Caki2 (cell line): Measurements from ENCODE around the gene SPTB. TPM values are rescaled to one million over a fixed set of nuclear protein-coding genes. Genes with fewer than 3 reads are reported as not detected.

Source experiments
- DNase-seq: peaks from one replicate; pipeline ENCODE4 v3.0.0-alpha.2; 2015; ENCODE audit warnings: low read depth
- in situ Hi-C: cut with HindIII; loops from 2 replicates; pipeline ENCODE4 v1.10.0; 2016; ENCODE audit warnings: low sequenced_read_pairs, low pct_unique_long_range_greater_than_20kb, mixed read lengths
- total RNA-seq: library from RNA; depleted of rRNA; stranded (reverse); fragments of >200 nt; shearing (Covaris generic); gene quantifications from 2 replicates; pipeline ENCODE4 v1.2.3, GENCODE V29; 2014; ENCODE audit warnings: low replicate concordance

SPTB gene
- total RNA-seq, 1 experiment from 2014 or later: 0.17 TPM

GRCh38 chr14:64860039-64860438, 19.7 kb downstream of the SPTB start:
- in situ Hi-C loops: no loop called here
- DNase-seq: no peak

GRCh38 chr14:64857979-64858744, 21.5 kb downstream of the SPTB start:
- in situ Hi-C loops: no loop called here
- DNase-seq: no peak

DNA sequence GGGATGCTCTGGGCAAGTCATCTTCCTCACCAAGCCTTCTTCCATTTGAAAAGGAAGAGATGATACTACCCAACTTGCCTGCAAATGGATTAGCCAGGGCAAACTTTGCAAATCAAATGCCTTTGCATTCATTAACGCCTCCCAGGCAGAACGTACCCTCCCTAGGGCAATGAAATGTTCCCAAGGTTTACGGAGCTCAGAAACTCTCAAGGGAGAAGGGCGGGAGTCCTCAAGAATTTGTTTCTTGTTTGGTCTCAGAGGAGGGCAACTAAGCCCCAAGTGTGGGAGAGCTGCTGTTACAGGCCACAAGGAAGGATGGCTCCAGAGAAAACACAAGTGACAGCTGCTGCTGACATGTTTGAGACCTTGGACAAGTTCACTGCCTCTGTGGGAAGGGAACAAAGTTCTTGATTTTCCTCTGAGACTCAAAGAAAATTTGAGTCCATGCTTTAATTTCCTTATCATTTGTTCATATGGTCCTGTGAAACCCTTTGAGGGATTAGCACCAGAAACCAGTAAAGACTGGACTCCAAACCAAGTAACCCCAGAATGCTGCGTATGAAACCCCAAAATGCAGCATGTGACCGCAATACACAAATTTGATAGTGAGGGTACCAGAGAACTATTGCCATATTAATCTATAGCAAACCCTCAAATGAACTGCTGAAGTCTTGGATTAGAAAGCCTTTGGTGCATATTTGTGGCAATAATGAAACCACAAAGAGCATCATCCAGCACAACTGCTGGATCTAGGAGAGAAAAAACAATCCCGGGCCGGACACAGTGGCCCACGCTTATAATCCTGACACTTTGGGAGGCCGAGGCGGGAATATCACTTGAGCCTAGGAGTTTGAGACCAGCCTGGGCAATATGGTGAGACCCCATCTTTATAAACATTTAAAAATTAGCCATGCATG, 22.9 kb downstream of the SPTB start:
- in situ Hi-C loops: no loop called here
- DNase-seq: no peak

DNA sequence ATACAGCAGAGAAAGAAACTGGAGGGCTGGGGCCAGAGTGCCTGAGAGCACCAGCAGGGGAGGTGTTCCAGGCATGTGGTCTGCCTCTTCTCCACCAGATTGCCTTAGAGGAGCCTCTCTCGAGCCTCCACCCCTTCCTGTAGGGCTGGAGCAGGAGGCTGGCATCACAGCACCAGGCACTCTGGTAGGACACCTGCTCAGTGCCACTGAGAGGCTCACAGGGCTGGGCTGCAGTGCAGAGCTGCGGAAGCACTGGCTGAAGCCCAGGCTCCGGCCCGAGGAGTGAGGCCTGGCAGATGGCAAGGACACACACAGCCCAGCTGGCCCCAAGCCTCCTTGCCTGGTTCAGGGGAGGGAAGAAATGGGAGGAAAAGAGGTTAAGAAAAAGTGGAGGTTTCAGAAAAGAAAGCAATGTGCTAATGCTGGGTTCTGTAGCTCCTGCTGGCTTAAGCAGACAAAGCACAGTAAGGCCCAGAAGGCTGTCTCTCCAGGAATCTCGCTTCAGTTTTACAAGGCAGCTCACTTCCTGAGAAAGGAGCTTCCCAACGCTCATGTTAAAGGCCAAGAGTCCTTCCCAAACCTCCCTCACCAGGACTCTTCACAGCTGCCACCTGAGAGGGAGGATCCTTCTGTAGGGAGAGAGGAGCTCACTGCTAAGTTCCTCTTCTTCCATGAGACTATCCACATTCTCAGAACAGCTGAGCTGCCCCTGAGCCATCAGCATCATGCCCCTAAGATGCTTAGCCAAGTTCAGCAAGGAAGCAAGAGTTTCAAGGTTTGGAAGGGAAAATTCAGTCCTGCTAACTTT, 23.8 kb downstream of the SPTB start:
- in situ Hi-C loops: no loop called here
- DNase-seq: no peak

GRCh38 chr14:64850369-64851137, 29.2 kb downstream of the SPTB start:
- in situ Hi-C loops: no loop called here
- no peak for DNase-seq

GRCh38 chr14:64849940-64850339, 29.8 kb downstream of the SPTB start:
- DNase-seq: no peak
- in situ Hi-C loops: no loop called here

- in situ Hi-C loops: no loop called here
- DNase-seq: no peak
Observed at GRCh38 chr14:64848239-64848638, 31.5 kb downstream of the SPTB start.

DNA sequence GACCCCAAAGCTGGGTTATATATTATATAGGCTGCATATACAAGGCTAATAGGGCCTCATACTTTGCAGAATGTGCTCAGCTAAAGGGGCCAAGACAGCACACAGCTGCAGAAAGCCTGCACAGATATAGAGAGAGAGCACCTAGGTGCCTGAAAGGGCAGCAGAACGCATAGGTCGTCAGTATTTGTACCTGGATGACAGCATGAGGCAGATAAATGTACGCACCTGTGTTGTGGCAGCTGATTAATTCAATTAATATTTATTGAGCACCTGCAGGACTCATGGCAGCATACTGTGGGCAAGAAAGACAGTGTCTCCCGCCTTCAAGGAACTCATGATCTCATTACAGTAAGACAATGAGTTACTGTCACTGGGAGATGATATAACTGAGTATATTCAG, 33.4 kb downstream of the SPTB start:
- no peak for DNase-seq
- in situ Hi-C loops: no loop called here

DNA sequence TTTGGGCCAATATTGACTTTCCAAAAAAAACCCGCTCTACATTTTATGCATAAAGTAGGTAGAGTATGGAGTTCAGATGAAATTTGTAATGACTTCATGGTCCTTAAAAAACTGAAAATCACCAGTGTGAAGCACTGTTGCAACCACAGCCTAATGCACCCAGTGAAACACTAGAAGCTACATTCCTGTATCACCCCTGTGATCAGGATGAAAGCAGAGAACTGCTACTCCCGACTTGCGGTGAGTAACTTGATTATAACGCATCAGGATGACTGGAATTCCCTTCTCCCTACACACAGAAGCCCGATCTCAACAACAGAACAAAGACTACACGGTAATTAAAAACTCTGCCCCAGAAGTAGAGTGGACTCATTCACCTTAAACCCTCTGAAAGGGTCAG, 33.8 kb downstream of the SPTB start:
- in situ Hi-C loops: no loop called here
- no peak for DNase-seq

DNA sequence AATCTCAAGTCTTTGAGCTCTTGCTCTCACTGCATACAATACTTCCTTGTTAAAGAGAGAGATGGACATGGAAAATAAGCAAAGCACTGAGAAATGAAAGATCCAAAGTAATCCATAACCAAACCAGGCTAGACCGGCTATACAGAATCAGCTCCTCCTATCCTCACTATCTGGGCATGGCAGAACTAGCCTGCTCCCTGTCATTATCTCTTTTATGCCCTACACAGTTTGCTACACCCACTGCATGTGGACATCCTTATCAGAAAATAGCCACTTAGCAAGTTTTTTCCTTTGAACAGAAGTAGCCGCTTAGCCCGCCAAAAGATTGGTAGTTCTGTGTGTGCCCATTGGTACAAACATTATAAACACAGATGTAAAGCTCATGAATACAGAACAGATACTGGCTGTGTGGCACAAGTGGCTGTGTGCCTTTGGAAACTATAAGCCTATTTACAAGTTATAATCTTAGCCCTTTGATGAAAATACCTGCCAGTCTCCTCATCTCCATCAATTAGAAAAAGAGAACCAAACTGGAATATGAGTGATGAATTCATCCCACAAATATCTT, 34.7 kb downstream of the SPTB start:
- no peak for DNase-seq
- in situ Hi-C loops: no loop called here

DNA sequence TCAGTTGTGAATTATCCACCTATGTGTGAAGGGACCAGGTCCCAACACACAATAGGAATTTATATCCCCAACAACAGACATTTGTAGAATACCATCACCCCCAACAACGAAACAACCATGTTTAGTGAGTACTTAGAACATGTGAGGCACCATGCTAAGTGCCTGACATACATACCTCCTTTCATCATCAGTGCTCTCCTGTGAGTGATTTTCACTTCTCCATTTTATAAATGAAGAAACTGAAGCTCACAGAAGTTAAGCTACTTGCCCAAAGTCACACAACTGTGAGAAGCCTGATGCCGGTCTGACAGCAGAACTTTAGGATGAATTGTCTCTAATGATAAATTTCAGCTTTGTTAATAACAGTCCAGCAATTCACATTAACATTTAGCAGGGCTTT, 35.4 kb downstream of the SPTB start:
- in situ Hi-C loops: no loop called here
- DNase-seq: no peak

DNA sequence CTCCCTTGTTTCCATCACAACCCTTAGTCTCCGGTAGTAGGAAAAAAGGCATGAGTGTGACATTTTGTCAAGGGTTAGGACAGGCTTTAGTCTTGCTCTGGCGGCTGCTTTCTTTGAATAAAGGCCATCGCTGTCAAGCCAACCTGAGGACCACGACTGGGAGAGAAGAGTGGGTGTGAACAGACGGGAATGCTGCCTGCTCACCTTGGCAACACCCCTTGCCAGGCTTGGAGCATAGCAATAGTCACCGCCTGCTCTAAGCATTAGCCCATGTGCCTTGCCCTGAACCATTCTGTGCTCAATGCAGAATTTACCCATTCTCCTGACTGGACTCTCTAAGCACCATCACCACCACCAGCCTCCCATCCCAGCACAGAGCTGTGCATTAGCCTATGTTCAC, 36.2 kb downstream of the SPTB start:
- in situ Hi-C loops: no loop called here

DNA sequence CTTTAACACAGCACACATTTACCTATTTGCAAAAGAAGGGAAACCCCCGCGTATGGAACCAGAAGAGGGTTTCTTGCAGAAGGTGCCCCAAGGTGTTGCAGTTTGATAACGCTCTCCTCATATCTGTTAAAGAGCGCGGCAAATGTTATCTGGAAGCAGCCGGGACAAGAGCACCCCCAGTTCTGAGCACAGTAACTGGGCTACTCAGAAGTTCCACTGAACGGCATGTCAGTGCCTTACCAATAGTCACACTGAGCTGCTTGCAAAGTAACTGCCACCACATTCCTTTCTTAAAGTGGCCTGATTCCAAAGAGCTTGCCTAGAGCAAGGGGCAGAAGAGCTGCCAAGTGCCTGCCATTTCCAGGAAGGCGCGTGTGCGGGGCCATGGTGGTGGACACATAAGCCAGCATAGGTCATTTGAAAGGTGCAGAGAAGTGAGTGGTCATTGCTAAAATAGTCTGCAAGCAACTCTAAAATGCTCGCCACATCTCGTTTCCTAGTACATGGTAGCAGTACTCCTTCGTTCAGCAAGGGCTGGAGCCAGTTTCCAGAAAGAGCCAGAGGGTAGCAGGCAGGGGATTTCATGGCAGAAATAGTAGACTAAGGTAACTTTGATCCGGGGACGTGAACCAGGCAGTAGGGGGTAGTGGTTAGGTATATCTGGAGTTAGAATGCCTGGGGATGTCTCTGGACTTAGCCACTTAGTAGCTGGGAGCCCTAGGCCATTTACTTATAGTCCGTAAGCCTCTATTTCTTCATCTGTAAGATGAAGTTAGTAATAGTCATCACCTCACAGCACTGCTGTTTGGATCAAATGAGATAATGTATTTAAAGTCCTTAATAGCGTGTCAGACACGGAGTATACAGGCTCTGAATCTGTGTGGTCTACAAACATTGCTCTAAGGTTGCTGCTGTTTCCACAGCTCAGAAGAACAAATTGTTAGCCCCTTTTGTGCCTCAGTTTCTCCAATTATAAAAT, 37.6 kb downstream of the SPTB start:
- in situ Hi-C loops: no loop called here
- no peak for DNase-seq

More for the DNA sequence above, 36.2 kb downstream of the SPTB start:
- DNase-seq: no peak

DNA sequence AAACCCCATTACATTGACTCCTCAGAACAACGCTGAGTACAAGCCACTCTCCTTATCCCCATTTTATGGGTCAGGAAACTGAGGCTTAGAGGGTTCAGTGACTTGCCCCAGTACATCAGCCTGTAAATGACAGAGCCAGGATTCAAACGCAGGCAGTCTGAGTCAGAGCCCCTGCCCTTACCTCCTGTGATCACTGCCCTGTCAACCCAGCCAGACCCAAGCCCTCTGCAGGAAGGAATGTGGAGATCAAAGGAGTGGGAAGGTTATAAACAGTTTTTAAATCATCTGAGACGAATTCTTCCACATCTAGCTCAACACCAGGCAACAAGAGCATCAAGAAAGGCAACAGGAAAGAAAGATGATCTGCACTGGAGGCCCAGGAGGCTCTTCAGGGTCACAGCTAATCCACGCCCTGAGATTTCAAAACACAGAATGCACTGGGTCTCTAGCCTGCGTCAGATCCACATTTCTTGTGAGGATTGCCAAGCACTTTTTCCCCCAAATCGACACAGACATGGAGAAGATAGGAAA, 38.5 kb downstream of the SPTB start:
- in situ Hi-C loops: no loop called here
- peak; percentile 45 for DNase-seq

- DNase-seq: no peak
- in situ Hi-C loops: no loop called here
Observed at GRCh38 chr14:64838656-64839055, 41.1 kb downstream of the SPTB start.

DNA sequence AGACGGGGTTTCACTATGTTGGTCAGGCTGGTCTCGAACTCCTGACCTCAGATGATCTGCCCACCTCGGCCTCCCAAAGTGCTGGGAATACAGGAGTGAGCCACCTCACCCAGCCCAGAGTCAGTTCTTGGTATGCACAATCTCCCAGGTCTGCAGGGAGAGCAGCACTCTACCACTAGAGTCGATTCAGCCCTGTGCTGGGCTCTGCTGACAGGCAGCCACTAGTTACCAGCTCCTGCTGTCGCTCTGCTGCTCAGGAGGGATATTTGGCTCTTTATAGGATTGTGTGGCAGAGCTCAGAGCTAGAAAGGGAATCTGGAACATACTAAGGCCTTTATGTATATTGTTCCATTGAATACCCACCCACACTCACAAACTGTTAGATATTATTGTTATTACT, 44.3 kb downstream of the SPTB start:
- in situ Hi-C loops: no loop called here
- DNase-seq: no peak
